Prostate gland (tissue), 2 donors: ENCODE data around the gene JAG2. TPM values are rescaled to one million over a fixed set of nuclear protein-coding genes. Genes with fewer than 3 reads are reported as not detected.

Source experiments
- DNase-seq: peaks from one replicate; pipeline ENCODE4 v3.0.0-alpha.2; 2019; ENCODE audit warnings: low spot score
- H3K27ac ChIP-seq, 2 donors: fragments of 200-600 bp; sonication (generic); 2 replicates each; pipeline ENCODE4 v1.5.1; 2017 to 2019
- H3K27me3 ChIP-seq: fragments of 200-600 bp; sonication (generic); replicated peaks from 2 replicates; pipeline ENCODE4 v1.5.1; 2019; ENCODE audit not compliant: insufficient read depth
- H3K36me3 ChIP-seq, 2 donors: fragments of 200-600 bp; sonication (generic); 1 replicate in 1 of 2; 2 replicates in 1 of 2; pipeline versions ENCODE4 v1.5.1 to v1.8.1; 2017 to 2019
- H3K4me1 ChIP-seq: fragments of 200-600 bp; sonication (generic); replicated peaks from 2 replicates; pipeline ENCODE4 v1.5.1; 2019
- H3K4me3 ChIP-seq, 2 donors: fragments of 200-600 bp; sonication (generic); 2 replicates each; pipeline ENCODE4 v1.5.1; 2017 to 2019
- H3K9me3 ChIP-seq: fragments of 200-600 bp; sonication (generic); 2 replicates; pipeline ENCODE4 v1.5.1; 2017
- CTCF ChIP-seq, 4 experiments: fragments of 200-600 bp in 2 of 4; fragments of 450-650 bp in 2 of 4; sonication (generic) in 2 of 4; IDR thresholded peaks; 1 replicate in 3 of 4; 2 replicates in 1 of 4; pipeline ENCODE4 v1.5.1; 2016 to 2019; ENCODE audit warnings: antibody characterized with exemption in 4 of 4, mild to moderate bottlenecking in 2 of 4, moderate library complexity in 2 of 4
- POLR2A ChIP-seq: fragments of 450-650 bp; IDR thresholded peaks from one replicate; pipeline ENCODE4 v1.6.1; 2016; ENCODE audit warnings: antibody characterized with exemption, mild to moderate bottlenecking
- POLR2AphosphoS5 ChIP-seq: sonication (generic); formaldehyde crosslinking; IDR thresholded peaks from one replicate; pipeline ENCODE4 v1.6.1; 2017; ENCODE audit warnings: antibody characterized with exemption
- WGBS: methylation state at CpG from one replicate; pipeline ENCODE4 v1.1.5; 2018; 5-methylcytosine and 5-hydroxymethylcytosine counted together
- intact Hi-C: fragments of 100-400 bp; cut with DNase I; formaldehyde crosslinking; loops from one replicate; pipeline ENCODE4 v1.14.2; 2022
- total RNA-seq, 2 donors: library from RNA; depleted of rRNA; stranded (reverse); fragments of >200 nt; gene quantifications; one replicate each; pipeline ENCODE4 v1.1.0, GENCODE V29; 2016

The JAG2 gene
- total RNA-seq, 2 donors from 2014 or later, result 26.8 to 30.5 TPM

- intact Hi-C loops, result no loop called here
- no peak for DNase-seq
- 94% methylated on average over 7 of the region's 7 CpGs for WGBS
- H3K27ac ChIP-seq, result no peak overlapping the region
- no peak overlapping the region for H3K4me3 ChIP-seq
- TF ChIP-seq POLR2A, result no peak
- no peak for TF ChIP-seq POLR2AphosphoS5
- no peak for TF ChIP-seq CTCF (IDR thresholded peaks at IDR 0.05)
- H3K9me3 ChIP-seq, result no peaks in the 10 kb centered on the region
- H3K4me1 ChIP-seq, result no peaks in the 10 kb centered on the region
- H3K27me3 ChIP-seq, result no peaks in the 10 kb centered on the region
- H3K36me3 ChIP-seq, result no peaks in the 10 kb centered on the region
Measured at GRCh38 chr14:105140581-105140980, 28.0 kb downstream of the JAG2 start.

GRCh38 chr14:105139831-105140239 is 28.7 kb downstream of the JAG2 start:
- Histone ChIP-seq H3K4me3 (no peak overlapping the region), H3K27ac (no peak overlapping the region), H3K27me3 (no peaks in the 10 kb centered on the region), H3K36me3 (no peaks in the 10 kb centered on the region), H3K9me3 (no peaks in the 10 kb centered on the region), H3K4me1 (no peaks in the 10 kb centered on the region)
- WGBS, result 97% methylated on average over 5 of the region's 5 CpGs
- intact Hi-C loops, result no loop called here
- DNase-seq, result no peak
- TF ChIP-seq POLR2A (no peak), POLR2AphosphoS5 (no peak), CTCF (IDR thresholded peaks at IDR 0.05) (no peak)

- Histone ChIP-seq H3K4me1 (no peaks in the 10 kb centered on the region), H3K27ac (no peak overlapping the region), H3K36me3 (no peaks in the 10 kb centered on the region), H3K9me3 (no peaks in the 10 kb centered on the region), H3K4me3 (no peak overlapping the region), H3K27me3 (no peaks in the 10 kb centered on the region)
- no peak for DNase-seq
- 82% methylated on average over 10 of the region's 10 CpGs for WGBS
- TF ChIP-seq POLR2AphosphoS5 (no peak), CTCF (IDR thresholded peaks at IDR 0.05) (no peak), POLR2A (no peak)
- intact Hi-C loops, result no loop called here
Measured at GRCh38 chr14:105139212-105139825, 29.3 kb downstream of the JAG2 start.

GRCh38 chr14:105138551-105139111 is 29.9 kb downstream of the JAG2 start:
- whole genome bisulfite sequencing, result 85% methylated on average over 15 of the region's 15 CpGs
- TF ChIP-seq CTCF (IDR thresholded peaks at IDR 0.05), result no peak
- TF ChIP-seq POLR2AphosphoS5, result no peak
- TF ChIP-seq POLR2A, result no peak

GRCh38 chr14:105138021-105138541 is 30.5 kb downstream of the JAG2 start:
- intact Hi-C loops, result no loop called here
- no peaks in the 10 kb centered on the region for H3K27me3 ChIP-seq
- no peaks in the 10 kb centered on the region for H3K9me3 ChIP-seq
- no peak overlapping the region for H3K27ac ChIP-seq
- H3K4me1 ChIP-seq, result no peaks in the 10 kb centered on the region
- TF ChIP-seq POLR2AphosphoS5, result no peak
- TF ChIP-seq CTCF (IDR thresholded peaks at IDR 0.05), result no peak
- TF ChIP-seq POLR2A, result no peak
- no peaks in the 10 kb centered on the region for H3K36me3 ChIP-seq
- H3K4me3 ChIP-seq, result no peak overlapping the region
- DNase-seq, result no peak
- 94% methylated on average over 13 of the region's 19 CpGs for whole genome bisulfite sequencing

More at GRCh38 chr14:105138551-105139111, 29.9 kb downstream of the JAG2 start:
- Histone ChIP-seq H3K4me1 (no peaks in the 10 kb centered on the region), H3K27me3 (no peaks in the 10 kb centered on the region), H3K27ac (no peak overlapping the region), H3K9me3 (no peaks in the 10 kb centered on the region), H3K36me3 (no peaks in the 10 kb centered on the region), H3K4me3 (no peak overlapping the region)
- intact Hi-C loops, result no loop called here
- no peak for DNase-seq
